GM19193 (cell line): Measurements from ENCODE around the gene NTM.

ENCODE experiments used
- POLR2A ChIP-seq: IDR thresholded peaks from 4 replicates; pipeline ENCODE4 v1.6.1; 2011; ENCODE audit not compliant: insufficient read depth, insufficient read length; ENCODE audit errors: extremely low read depth

Gene NTM

DNA sequence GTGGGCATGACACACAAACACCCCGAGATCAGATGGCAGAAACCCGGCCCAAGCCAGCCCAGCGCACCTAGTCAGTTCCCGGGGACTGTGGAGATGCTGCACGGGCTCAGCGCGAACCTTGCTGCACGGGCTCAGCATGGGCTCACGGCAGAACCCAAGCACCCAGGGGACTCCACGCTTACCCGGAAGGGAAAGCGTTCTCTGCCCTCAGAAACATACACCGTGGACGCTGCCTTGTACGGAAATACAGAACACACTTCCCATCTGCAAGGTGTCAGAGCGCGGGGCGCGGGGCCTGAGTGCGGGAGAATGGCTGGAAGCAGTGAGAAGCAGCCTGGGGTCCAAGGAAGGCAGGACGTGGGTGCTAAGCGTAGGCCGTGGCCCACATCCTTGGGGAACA, 319.9 kb downstream of the NTM start:
- no peak for TF ChIP-seq POLR2A

DNA sequence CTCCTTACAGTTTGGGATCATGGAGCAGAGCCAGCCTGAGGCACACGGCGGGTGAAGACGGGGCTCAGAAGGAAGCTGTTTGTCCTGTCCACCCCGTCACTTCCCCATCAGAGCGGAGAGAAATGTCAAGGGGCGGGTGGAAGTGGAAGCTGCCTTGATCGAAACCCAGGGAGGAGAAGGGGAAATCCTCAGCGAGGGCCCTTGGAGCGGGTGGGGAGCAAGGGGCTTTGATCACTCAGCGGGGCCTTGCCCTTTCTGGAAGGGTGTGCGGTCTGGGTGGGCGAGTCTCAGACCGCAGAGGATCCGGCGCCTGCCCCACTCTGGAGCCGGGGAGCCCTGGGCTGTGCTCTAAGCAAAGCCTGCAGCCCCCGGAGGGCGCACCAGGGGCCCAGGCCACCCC, 320.4 kb downstream of the NTM start:
- TF ChIP-seq POLR2A: no peak

DNA sequence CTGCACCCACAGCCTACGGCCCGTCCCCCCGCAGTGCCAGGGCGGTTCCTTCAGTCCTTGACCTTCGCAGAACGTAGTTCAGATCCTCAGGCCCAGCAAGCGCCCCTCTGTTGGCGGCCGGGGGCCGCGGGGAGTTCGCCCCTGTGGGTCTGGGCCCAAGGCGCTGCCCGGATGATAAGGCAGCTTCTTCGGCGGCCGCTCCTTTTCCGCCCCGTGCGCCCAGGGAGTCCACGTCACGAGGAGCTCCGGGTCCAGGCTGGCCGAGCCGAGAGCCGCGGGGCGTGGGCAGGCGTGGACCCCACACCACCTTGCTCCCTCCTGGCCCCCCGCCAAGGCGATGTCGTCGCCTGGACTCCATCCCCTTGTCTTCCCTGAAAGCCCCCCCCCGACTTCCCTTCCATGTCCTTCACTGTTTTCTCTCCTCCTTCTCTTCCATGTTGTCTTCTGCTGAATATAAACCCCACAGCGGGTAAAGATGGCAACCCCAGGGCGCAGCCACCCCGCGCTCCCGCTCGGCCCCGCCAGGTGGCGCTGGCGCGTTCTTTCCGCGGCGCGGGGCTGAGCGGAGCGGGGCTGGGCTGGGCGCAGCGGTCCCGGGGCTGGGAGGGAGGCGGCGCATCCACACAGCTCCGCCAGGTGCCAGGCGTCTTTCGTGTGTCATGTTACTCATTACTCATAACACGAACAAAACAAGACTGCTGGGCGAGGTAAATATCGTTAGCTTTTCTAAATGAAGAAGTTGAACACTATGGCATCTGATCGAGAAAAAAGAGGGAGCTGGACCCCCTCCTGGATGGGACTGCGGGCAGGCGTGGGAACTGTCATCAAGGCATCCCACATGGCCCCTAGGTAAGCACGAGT, 321.0 kb downstream of the NTM start:
- TF ChIP-seq POLR2A: no peak

DNA sequence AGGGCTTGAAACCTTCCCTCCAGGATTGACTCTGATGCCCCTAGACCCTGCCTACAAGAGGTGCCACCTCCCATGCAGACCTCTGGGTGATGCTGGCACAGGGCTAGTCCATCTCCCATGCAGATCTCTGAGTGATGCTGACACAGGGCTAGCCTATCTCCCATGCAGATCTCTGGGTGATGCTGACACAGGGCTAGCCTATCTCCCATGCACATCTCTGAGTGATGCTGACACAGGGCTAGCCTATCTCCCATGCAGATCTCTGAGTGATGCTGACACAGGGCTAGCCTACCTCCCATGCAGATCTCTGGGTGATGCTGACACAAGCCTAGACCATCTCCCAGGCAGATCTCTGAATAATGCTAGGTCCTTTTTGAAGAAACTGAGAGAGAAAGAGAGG, 321.7 kb downstream of the NTM start:
- no peak for TF ChIP-seq POLR2A

DNA sequence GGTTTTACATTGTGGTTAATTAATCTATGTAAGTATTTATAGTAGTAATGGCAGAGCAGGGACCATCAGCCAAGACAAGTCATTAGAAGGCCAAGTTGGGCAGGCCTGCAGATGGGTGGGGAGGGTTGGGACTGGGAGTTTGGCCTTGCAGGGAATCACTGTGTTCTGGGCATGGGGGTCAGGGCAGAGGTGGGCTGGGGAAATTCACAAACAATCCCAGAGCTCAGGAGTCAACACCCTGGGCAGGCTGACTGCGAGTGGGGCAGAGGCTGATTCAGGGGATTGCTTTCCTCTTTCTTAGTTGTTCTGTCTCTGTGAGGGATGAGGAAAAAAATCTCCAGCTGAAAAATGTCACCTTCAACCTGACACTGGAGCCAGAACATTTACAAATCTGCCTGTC, 322.5 kb downstream of the NTM start:
- TF ChIP-seq POLR2A: no peak

DNA sequence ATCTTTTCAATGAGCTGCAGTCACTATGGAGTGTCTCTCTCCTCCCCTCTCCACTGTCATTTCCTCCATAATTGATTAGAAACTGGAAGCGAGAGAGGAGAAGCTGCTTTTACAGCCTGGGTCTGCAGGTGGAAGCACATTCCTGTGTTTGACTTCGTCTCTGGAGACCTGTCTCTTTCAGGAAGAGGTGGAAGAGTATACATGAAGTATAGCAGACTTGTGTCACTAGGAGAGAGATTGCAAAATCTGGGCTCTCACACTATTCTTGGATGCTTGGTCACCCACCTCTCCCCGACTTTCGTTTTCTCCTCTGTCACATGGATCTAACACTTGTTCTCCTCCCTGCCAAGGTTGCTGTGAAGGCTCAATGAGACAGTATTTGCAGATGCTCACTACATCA, 323.3 kb downstream of the NTM start:
- TF ChIP-seq POLR2A: no peak

DNA sequence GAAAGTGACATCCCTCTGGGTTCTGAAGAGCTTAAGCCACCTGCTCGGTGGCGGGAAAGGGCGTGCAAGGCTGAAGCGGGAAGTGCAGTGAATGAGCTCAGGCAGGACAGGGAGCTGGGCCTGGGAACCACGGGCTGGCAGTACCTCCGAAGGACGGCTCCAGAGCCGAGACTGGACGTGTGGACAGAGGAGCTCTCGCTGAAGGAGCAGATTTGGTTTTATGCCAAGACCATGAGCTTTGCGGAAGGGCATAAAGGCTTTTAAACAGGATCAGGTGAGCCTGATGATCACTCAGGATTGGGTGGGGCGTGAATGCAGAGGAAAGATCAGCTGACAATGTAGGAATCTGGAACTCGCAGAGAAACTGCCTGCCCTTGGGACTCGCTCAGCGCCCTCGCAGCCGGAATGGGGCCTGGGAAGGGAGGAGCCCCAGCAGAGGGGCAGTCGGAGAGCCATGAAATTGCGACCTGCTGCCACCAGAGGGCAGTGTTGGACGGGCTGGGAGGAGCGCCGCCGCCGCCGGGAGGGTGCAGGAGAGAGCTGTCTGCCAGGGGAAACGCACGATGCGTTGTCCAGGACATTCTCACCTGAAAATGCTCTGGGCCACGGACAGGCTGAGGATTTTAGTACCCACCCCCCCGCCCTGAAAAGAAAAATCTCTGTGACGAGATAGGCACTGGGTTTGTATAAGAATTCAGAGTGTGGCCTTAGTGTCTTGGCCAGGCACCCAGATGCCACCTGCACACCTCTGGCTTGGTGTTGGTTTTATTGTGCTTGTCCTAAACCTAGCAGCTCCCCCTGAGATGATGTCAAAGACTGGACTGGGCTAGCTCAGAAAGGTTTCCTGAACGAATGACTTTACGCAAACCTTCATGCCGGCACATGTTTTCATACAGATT, 324.4 kb downstream of the NTM start:
- TF ChIP-seq POLR2A: no peak

DNA sequence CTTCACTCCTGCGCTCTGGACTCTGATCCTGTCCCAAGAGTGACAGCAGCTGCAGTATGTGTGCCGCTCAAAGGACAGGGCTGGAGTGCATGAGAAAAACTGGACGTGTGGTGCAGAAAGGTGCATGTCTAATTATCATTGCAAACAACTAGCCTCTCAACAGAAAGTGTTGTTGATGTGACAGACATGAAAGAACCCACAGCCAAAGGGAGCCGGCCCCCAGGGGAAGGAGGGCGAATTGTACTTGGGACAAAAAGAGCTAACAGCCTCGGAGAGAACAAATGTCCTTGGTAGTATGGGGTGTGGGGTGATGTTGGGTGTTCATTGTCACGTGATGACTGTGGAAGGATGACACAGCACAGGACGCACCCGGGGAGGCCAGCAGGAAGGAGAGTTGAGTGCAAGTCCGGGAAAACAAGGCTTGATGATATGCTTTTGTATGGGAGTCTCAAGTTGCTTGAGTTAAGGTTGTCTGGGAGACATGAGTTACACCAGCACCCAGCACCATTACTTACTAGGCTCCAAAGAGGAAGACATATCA, 325.5 kb downstream of the NTM start:
- no peak for TF ChIP-seq POLR2A

DNA sequence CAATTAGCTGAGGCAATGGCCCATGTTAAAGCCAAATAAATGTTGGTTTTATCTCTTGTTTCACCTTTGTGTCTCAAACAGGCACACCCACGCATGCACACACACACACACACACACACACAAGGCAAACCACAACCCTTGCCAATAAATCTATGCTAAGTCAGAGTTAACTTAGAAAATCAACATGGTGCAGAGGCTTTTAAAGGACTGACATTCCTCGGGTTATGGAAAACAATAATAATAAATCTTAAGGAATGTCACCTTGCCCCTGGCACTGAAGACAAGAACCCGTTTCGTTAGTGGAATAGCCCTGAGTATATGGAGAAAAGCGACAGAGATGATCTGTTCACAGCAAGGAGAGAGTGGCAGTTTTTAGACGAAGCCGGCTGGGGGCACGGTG, 326.3 kb downstream of the NTM start:
- TF ChIP-seq POLR2A: no peak

DNA sequence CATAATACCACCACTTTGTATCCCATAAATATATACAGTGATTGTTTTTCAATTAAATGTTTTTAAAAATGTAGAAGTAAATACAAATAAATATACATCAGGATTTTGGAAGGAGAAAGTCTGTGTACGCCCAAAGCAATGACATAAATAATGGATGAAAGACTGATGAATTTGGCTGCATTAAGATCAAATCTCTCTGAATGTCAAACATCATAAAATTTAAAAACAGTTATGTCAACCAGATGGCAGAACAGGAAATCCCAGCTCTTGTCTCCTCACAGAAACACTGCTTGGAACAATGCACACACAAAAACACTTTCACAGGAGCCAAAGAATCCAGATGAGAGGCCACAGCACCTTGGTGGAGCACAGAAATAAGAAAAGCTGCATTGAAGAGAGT, 332.9 kb downstream of the NTM start:
- no peak for TF ChIP-seq POLR2A

DNA sequence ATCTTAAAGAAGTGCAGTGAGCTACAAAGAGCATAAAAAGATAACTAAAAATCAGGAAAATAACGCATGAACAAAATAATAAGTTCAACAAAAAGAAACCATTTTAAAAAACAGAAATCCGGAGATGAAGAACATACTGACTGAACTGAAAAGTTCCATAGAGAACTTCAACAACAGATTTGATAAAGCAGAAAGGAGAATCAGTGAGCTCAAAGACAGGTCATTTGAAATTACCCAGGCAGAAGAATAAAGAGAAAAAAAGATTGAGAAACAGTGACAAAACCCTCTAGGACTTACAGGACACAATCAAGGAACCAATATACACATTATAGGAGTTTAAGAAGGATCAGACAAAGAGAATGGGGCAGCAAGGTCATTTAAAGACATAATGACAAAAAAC, 334.3 kb downstream of the NTM start:
- TF ChIP-seq POLR2A: no peak

DNA sequence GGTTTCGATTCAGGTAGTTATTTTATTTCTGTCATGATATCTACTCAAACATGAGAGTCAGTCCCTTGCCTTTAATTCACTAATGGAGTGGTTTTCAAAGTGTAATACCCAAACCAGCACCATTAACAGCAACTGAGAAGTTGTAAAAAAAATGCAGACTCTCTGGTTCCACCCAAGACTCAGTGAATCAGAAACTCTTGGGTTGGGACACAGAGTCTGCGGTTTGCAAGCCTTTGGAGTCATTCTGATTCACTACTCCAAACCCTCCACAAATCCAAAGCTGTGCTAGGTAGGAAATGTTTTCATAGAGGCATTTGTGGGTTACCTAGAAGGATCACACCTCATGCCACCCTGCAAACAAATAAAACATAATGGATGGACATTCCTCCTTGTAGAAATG, 340.1 kb downstream of the NTM start:
- TF ChIP-seq POLR2A: no peak

DNA sequence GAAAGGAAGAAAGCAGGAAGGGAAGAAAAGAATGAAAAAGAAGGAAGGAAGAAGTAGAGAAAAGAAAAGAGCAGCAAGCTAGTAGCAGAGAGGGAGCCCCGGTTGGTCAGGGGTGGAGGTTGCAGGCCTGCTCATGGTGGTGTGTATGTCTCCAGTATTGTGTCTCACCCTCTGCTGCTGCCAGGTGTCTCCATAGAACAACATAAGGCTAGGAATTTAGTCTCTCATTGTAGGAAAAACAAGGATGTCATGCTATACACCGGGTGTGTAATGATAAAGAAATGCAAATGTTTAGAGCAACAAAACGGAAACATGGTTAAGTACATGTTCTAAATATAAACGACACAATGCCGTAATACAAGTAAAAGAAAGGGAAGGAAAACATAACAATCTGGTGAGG, 342.5 kb downstream of the NTM start:
- no peak for TF ChIP-seq POLR2A

DNA sequence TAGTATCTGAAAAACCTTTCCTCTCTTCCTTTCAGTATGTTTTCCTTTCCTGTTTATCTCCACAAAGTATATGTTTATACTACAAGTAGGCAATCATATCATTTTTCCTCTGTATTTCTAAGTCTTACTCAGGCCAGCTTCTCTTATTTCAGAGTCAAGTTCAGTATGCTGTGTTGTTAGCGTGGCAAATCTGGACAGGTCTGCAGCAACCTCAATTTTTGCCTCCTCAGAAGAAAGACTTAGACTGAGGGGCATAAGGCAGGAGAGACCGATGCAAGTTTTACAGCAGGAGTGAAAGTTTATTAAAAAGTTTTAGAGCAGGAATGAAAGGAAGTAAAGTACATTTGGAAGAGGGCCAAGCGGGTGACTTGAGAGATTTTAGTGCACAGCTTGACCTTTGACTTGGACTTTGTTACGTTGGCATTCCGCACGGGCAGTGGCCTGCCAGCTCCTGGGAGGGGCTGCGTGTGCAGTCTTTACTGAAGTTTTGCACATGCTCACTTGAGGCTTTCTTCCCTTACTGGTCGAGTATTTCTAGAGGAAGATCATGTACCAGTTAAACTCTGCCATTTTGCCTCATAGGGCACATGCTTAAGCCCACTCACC, 343.2 kb downstream of the NTM start:
- no peak for TF ChIP-seq POLR2A

DNA sequence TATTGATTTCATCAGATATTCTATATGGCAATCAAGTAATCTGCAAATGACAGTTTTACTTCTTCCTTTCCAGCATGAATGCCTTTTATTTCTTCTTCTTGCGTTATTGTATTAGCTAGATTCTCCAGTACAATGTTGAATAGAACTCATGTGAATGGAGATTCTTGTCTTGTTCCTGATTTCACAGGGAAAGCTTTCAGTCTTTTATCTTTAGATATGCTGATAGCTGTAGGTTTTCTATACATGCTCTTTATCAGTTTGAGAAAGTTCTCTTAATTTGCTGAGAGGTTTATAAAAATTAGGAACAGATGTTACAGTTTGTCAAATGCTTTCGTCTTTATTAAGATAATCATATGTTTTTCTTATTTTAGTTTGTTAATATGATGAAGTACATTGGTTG, 347.2 kb downstream of the NTM start:
- TF ChIP-seq POLR2A: no peak
